RWPE2 (cell line): Measurements from ENCODE around the gene CDKN2A.

ENCODE experiments used
- ATAC-seq: fragments of 200-7000 bp; cut with Tn5 transposase; 3 replicates; pipeline ENCODE4 v1.9.1; 2021; ENCODE audit warnings: low read depth
- DNase-seq: peaks from one replicate; pipeline ENCODE4 v3.0.0-alpha.2; 2020; ENCODE audit warnings: low spot score
- H3K27ac ChIP-seq: fragments of 450-650 bp; 2 replicates; pipeline ENCODE4 v1.5.1; 2017; ENCODE audit warnings: mild to moderate bottlenecking; ENCODE audit not compliant: poor library complexity, severe bottlenecking
- H3K27me3 ChIP-seq: fragments of 250-450 bp; sonication (Bioruptor Pico); 2 replicates; pipeline ENCODE4 v1.5.1; 2021; ENCODE audit warnings: mild to moderate bottlenecking, moderate library complexity; ENCODE audit not compliant: insufficient read depth, poor library complexity, severe bottlenecking
- H3K36me3 ChIP-seq: fragments of 250-450 bp; sonication (Bioruptor Pico); 2 replicates; pipeline ENCODE4 v1.5.1; 2020; ENCODE audit warnings: low read depth, mild to moderate bottlenecking, moderate library complexity
- H3K4me1 ChIP-seq: fragments of 250-450 bp; sonication (Bioruptor Pico); 2 replicates; pipeline ENCODE4 v1.5.1; 2021; ENCODE audit warnings: mild to moderate bottlenecking, moderate library complexity; ENCODE audit not compliant: insufficient read depth, poor library complexity, severe bottlenecking
- H3K4me3 ChIP-seq: fragments of 250-450 bp; sonication (Bioruptor Pico); 2 replicates; pipeline ENCODE4 v1.5.1; 2021; ENCODE audit warnings: mild to moderate bottlenecking, moderate library complexity; ENCODE audit not compliant: severe bottlenecking
- H3K9me3 ChIP-seq: fragments of 250-450 bp; sonication (Bioruptor Pico); 2 replicates; pipeline ENCODE4 v1.5.1; 2021; ENCODE audit warnings: mild to moderate bottlenecking, moderate library complexity; ENCODE audit not compliant: severe bottlenecking
- TF ChIP-seq, protein P1 (sequence below): fragments of 450-650 bp; IDR thresholded peaks from one replicate; pipeline ENCODE4 v1.5.1; 2017; ENCODE audit warnings: mild to moderate bottlenecking, moderate library complexity; ENCODE audit not compliant: poor library complexity, severe bottlenecking

The CDKN2A gene

DNA sequence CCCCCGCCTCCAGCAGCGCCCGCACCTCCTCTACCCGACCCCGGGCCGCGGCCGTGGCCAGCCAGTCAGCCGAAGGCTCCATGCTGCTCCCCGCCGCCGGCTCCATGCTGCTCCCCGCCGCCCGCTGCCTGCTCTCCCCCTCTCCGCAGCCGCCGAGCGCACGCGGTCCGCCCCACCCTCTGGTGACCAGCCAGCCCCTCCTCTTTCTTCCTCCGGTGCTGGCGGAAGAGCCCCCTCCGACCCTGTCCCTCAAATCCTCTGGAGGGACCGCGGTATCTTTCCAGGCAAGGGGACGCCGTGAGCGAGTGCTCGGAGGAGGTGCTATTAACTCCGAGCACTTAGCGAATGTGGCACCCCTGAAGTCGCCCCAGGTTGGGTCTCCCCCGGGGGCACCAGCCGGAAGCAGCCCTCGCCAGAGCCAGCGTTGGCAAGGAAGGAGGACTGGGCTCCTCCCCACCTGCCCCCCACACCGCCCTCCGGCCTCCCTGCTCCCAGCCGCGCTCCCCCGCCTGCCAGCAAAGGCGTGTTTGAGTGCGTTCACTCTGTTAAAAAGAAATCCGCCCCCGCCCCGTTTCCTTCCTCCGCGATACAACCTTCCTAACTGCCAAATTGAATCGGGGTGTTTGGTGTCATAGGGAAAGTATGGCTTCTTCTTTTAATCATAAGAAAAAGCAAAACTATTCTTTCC is 19.3 kb downstream of the CDKN2A start:
- Histone ChIP-seq H3K36me3 (peaks cover 52% of the 10 kb centered on the region), H3K27ac (peak overlapping the region; percentile 90)
- peak; percentile 96 for DNase-seq

DNA sequence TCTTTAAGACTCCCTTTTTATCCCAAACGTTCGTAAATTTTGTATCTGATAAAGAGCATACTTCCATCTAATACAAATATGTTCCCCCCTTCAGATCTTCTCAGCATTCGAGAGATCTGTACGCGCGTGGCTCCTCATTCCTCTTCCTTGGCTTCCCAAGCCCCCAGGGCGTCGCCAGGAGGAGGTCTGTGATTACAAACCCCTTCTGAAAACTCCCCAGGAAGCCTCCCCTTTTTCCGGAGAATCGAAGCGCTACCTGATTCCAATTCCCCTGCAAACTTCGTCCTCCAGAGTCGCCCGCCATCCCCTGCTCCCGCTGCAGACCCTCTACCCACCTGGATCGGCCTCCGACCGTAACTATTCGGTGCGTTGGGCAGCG is 19.9 kb downstream of the CDKN2A start:
- ATAC-seq (peak; percentile 22), DNase-seq (no peak)
- no peaks in the 10 kb centered on the region for H3K27me3 ChIP-seq
- peak overlapping the region; percentile 90 for H3K27ac ChIP-seq
- peak overlapping the region; percentile 94 for H3K4me3 ChIP-seq
- peaks cover 54% of the 10 kb centered on the region for H3K36me3 ChIP-seq
- TF ChIP-seq, protein P1, sequence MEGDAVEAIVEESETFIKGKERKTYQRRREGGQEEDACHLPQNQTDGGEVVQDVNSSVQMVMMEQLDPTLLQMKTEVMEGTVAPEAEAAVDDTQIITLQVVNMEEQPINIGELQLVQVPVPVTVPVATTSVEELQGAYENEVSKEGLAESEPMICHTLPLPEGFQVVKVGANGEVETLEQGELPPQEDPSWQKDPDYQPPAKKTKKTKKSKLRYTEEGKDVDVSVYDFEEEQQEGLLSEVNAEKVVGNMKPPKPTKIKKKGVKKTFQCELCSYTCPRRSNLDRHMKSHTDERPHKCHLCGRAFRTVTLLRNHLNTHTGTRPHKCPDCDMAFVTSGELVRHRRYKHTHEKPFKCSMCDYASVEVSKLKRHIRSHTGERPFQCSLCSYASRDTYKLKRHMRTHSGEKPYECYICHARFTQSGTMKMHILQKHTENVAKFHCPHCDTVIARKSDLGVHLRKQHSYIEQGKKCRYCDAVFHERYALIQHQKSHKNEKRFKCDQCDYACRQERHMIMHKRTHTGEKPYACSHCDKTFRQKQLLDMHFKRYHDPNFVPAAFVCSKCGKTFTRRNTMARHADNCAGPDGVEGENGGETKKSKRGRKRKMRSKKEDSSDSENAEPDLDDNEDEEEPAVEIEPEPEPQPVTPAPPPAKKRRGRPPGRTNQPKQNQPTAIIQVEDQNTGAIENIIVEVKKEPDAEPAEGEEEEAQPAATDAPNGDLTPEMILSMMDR: no peak
- peaks cover 20% of the 10 kb centered on the region for H3K4me1 ChIP-seq
- H3K9me3 ChIP-seq: no peaks in the 10 kb centered on the region

More for the DNA sequence above, 19.3 kb downstream of the CDKN2A start:
- TF ChIP-seq, protein P1: no peak
- Histone ChIP-seq H3K27me3 (no peaks in the 10 kb centered on the region), H3K9me3 (no peaks in the 10 kb centered on the region), H3K4me1 (peaks cover 20% of the 10 kb centered on the region), H3K4me3 (peak overlapping the region; percentile 94)
- ATAC-seq: peak; percentile 86

DNA sequence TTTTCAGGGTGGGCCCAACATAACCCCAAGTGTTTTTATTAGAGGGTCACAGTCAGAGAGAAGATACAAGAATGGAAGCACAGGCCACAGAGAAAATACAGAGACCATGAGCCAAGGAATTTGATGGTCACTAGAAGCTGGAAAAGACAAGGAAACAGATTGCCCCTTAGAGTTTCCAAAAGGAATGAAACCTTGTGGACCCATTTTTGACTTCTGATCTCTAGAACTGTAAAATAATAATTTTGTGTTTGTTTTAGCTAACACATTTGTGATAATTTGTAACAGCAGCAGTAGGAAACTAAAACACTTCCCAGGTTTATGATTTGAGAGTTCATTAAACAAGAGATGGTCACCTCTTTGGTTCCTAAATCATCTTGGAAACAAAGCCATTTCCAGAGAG is 21.8 kb downstream of the CDKN2A start:
- Histone ChIP-seq H3K9me3 (no peaks in the 10 kb centered on the region), H3K4me1 (peaks cover 19% of the 10 kb centered on the region), H3K4me3 (peak overlapping the region; percentile 94), H3K36me3 (peaks cover 65% of the 10 kb centered on the region), H3K27me3 (no peaks in the 10 kb centered on the region), H3K27ac (peak overlapping the region; percentile 90)
- TF ChIP-seq, protein P1: no peak
- ATAC-seq (no peak), DNase-seq (no peak)

DNA sequence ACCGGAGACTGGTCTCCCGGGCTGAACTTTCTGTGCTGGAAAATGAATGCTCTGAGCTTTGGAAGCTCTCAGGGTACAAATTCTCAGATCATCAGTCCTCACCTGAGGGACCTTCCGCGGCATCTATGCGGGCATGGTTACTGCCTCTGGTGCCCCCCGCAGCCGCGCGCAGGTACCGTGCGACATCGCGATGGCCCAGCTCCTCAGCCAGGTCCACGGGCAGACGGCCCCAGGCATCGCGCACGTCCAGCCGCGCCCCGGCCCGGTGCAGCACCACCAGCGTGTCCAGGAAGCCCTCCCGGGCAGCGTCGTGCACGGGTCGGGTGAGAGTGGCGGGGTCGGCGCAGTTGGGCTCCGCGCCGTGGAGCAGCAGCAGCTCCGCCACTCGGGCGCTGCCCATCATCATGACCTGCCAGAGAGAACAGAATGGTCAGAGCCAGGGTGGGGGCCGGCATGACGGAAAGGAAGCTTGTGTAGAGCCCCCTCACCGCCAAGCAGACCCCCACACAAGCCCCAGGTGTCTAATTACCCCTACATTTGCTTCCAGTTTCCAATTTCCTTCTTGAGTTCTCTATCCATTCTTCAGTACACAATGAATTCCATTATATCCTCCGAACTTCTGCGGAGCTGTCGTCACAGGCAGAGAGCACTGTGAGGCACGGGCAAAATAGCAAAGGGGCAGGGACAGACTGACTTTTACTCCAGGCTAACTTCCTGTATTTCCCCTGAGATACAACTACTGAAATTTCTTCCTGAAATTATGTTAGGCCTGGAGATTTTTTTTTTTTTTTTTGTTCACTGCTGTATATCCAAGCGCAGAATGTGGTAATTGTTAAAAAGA is 23.2 kb downstream of the CDKN2A start:
- Histone ChIP-seq H3K27ac (peak overlapping the region; percentile 90), H3K4me3 (no peak overlapping the region), H3K4me1 (peaks cover 10% of the 10 kb centered on the region), H3K9me3 (no peaks in the 10 kb centered on the region), H3K27me3 (no peaks in the 10 kb centered on the region), H3K36me3 (peaks cover 63% of the 10 kb centered on the region)
- ATAC-seq (no peak), DNase-seq (no peak)
- TF ChIP-seq, protein P1: no peak
